Left lung (tissue), 10 donors: ENCODE results near the gene RYR2. TPM values are rescaled to one million over a fixed set of nuclear protein-coding genes. Genes with fewer than 3 reads are reported as not detected.

Experiments used
- ATAC-seq: fragments of 200-7000 bp; cut with Tn5 transposase; one replicate; pipeline ENCODE4 v1.9.1; 2020; ENCODE audit warnings: moderate library complexity
- DNase-seq, 4 donors: peaks; one replicate each; pipeline ENCODE4 v3.0.0-alpha.2; 2013 to 2020
- H3K27ac ChIP-seq, 2 donors: fragments of 200-600 bp; sonication (generic) in 1 of 2; one replicate each; pipeline versions ENCODE4 v1.5.0 to v1.8.0; 2020 to 2021
- H3K27me3 ChIP-seq, 2 donors: fragments of 200-600 bp; sonication (generic) in 1 of 2; one replicate each; pipeline versions ENCODE4 v1.5.0 to v1.8.0; 2020 to 2021
- H3K36me3 ChIP-seq, 2 donors: fragments of 200-600 bp; sonication (generic) in 1 of 2; one replicate each; pipeline versions ENCODE4 v1.5.0 to v1.8.0; 2020 to 2021
- H3K4me1 ChIP-seq, 2 donors: fragments of 200-600 bp; one replicate each; pipeline ENCODE4 v1.8.0; 2021
- H3K4me3 ChIP-seq, 2 donors: fragments of 200-600 bp; sonication (generic) in 1 of 2; one replicate each; pipeline versions ENCODE4 v1.5.0 to v1.8.0; 2020 to 2021; ENCODE audit warnings: mild to moderate bottlenecking in 1 of 2
- H3K9me3 ChIP-seq, 2 donors: fragments of 200-600 bp; sonication (generic) in 1 of 2; one replicate each; pipeline versions ENCODE4 v1.5.0 to v1.8.0; 2020 to 2021
- CTCF ChIP-seq, 2 donors: fragments of 200-600 bp; sonication (generic) in 1 of 2; IDR thresholded peaks; one replicate each; pipeline versions ENCODE4 v1.5.0 to v1.8.0; 2021; ENCODE audit warnings: antibody characterized with exemption in 2 of 2
- intact Hi-C, 2 donors: fragments of 100-400 bp; cut with DNase I; formaldehyde crosslinking; loops; one replicate each; pipeline versions ENCODE4 v1.11.2 to v1.14.2; 2022
- polyA plus RNA-seq, 6 donors: library from polyadenylated mRNA; unstranded; fragments of 120-200 nt; gene quantifications; one replicate each; pipeline ENCODE4 v1.2.1, GENCODE V29; 2013; ENCODE audit not compliant: insufficient read length in 6 of 6
- total RNA-seq, 2 donors: library from RNA; stranded (reverse); fragmentation: NEBNext Ultra II Directional; extraction: Animal tissue kit (Norgen Biotek cat#: 25700); gene quantifications; one replicate each; pipeline ENCODE4 v1.2.1, GENCODE V29; 2021
- donor health status: DM: no; HTN: yes; CAD: no.
- donor health status: DM: no; HTN: no; CAD: no.

RYR2 gene
- total and polyA plus RNA-seq, 8 donors = 4.7 to 10.3 (median 7.6) TPM

- no peaks in the 10 kb centered on the region for H3K9me3 ChIP-seq
- no peaks in the 10 kb centered on the region for H3K27me3 ChIP-seq
- TF ChIP-seq CTCF (IDR thresholded peaks at IDR 0.05) = no peak
These were observed 659.5 kb downstream of the RYR2 start for GRCh38 chr1:237701534-237701933.

DNA sequence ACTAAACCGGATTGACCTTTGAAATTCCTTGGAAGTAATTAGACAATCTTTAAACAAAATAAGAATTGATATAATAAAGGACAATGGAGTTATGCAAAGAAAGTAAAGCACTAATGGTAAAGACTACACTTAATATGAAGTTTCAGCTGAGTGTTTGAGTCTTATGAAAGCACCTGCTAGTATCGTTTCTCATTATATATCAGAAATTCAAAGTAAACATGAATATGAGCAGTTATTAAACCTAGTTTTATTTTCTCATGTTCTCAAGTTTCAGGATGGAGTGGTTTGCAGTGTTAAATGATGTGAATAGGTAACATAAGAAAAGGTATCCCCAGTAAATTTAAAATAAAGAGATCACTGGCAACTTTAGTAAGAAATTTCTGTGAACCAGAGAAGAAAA is 660.2 kb downstream of the RYR2 start:
- no peaks in the 10 kb centered on the region for H3K36me3 ChIP-seq
- no peak for ATAC-seq
- no peak overlapping the region for H3K27ac ChIP-seq
- intact Hi-C loops = no loop called here
- no peak for TF ChIP-seq CTCF (IDR thresholded peaks at IDR 0.05)
- H3K4me1 ChIP-seq = no peaks in the 10 kb centered on the region
- no peaks in the 10 kb centered on the region for H3K27me3 ChIP-seq
- no peaks in the 10 kb centered on the region for H3K9me3 ChIP-seq
- DNase-seq = no peak
- no peak overlapping the region for H3K4me3 ChIP-seq

More at GRCh38 chr1:237701534-237701933, 659.5 kb downstream of the RYR2 start:
- H3K36me3 ChIP-seq = no peaks in the 10 kb centered on the region
- intact Hi-C loops = no loop called here
- no peak for ATAC-seq
- no peak overlapping the region for H3K4me3 ChIP-seq
- H3K27ac ChIP-seq = no peak overlapping the region
- no peak for DNase-seq
- H3K4me1 ChIP-seq = no peaks in the 10 kb centered on the region

GRCh38 chr1:237705462-237705861 is 663.5 kb downstream of the RYR2 start:
- no peaks in the 10 kb centered on the region for H3K36me3 ChIP-seq
- no peaks in the 10 kb centered on the region for H3K4me1 ChIP-seq
- H3K27me3 ChIP-seq = no peaks in the 10 kb centered on the region
- ATAC-seq = no peak
- no peak for TF ChIP-seq CTCF (IDR thresholded peaks at IDR 0.05)
- DNase-seq = no peak
- intact Hi-C loops = no loop called here
- H3K27ac ChIP-seq = no peak overlapping the region
- no peaks in the 10 kb centered on the region for H3K9me3 ChIP-seq
- no peak overlapping the region for H3K4me3 ChIP-seq

GRCh38 chr1:237709355-237709754 is 667.4 kb downstream of the RYR2 start:
- H3K27ac ChIP-seq = no peak overlapping the region
- TF ChIP-seq CTCF (IDR thresholded peaks at IDR 0.05) = no peak

GRCh38 chr1:237711281-237711680 is 669.3 kb downstream of the RYR2 start:
- no peaks in the 10 kb centered on the region for H3K4me1 ChIP-seq
- intact Hi-C loops = no loop called here
- no peak overlapping the region for H3K27ac ChIP-seq
- ATAC-seq (no peak), DNase-seq (no peak)
- no peak overlapping the region for H3K4me3 ChIP-seq
- no peaks in the 10 kb centered on the region for H3K36me3 ChIP-seq
- no peaks in the 10 kb centered on the region for H3K27me3 ChIP-seq
- no peak for TF ChIP-seq CTCF (IDR thresholded peaks at IDR 0.05)
- H3K9me3 ChIP-seq = no peaks in the 10 kb centered on the region

More at GRCh38 chr1:237709355-237709754, 667.4 kb downstream of the RYR2 start:
- no peaks in the 10 kb centered on the region for H3K36me3 ChIP-seq
- no peak for ATAC-seq
- intact Hi-C loops = no loop called here
- no peaks in the 10 kb centered on the region for H3K4me1 ChIP-seq
- DNase-seq = no peak
- H3K4me3 ChIP-seq = no peak overlapping the region
- no peaks in the 10 kb centered on the region for H3K27me3 ChIP-seq
- H3K9me3 ChIP-seq = no peaks in the 10 kb centered on the region
